H1 (cell line): ENCODE data around the gene NWD2. TPM values are rescaled to one million over a fixed set of nuclear protein-coding genes. Genes with fewer than 3 reads are reported as not detected.

ENCODE experiments used
- CTCF ChIA-PET: fragments of 300-600 bp; sonication (Branson Sonifier 250); formaldehyde crosslinking; loops from one replicate; lab custom pipeline; 2021; ENCODE audit not compliant: partially characterized antibody; lab: Charles Lee
- POLR2A ChIA-PET: fragments of 300-600 bp; sonication (Branson Sonifier 250); formaldehyde crosslinking; loops from one replicate; lab custom pipeline; 2021; ENCODE audit warnings: inconsistent platforms; ENCODE audit not compliant: partially characterized antibody; lab: Charles Lee
- DNase-seq, 2 experiments: peaks; one replicate each; pipeline versions ENCODE4 v3.0.0 to v3.0.0-alpha.2; 2010 to 2022; ENCODE audit warnings: low spot score in 2 of 2, low read depth in 1 of 2, mixed read lengths in 1 of 2
- FAIRE-seq: peaks from 2 replicates; lab custom pipeline; 2011; peaks lifted over from hg19 to GRCh38; lab: Jason Lieb, UNC
- H2AFZ ChIP-seq: 2 replicates; pipeline ENCODE4 v1.8.1; 2012; ENCODE audit warnings: low read length, inconsistent platforms
- H2AK5ac ChIP-seq: 2 replicates; pipeline ENCODE4 v1.6.1; 2013; ENCODE audit warnings: low read depth, low read length
- H2BK120ac ChIP-seq: replicated peaks from 2 replicates; pipeline ENCODE3; 2013; ENCODE audit warnings: low read depth, low read length, inconsistent platforms
- H2BK12ac ChIP-seq: 2 replicates; pipeline ENCODE4 v1.6.1; 2013; ENCODE audit warnings: low read depth, low read length
- H2BK15ac ChIP-seq: 2 replicates; pipeline ENCODE4 v1.6.1; 2013; ENCODE audit warnings: low read length
- H2BK20ac ChIP-seq: 2 replicates; pipeline ENCODE4 v1.6.1; 2013; ENCODE audit warnings: low read length
- H2BK5ac ChIP-seq: 2 replicates; pipeline ENCODE4 v1.6.1; 2013; ENCODE audit warnings: low read depth, low read length
- H3K14ac ChIP-seq: 2 replicates; pipeline ENCODE4 v1.6.1; 2013; ENCODE audit warnings: inconsistent platforms; ENCODE audit not compliant: insufficient read length
- H3K18ac ChIP-seq: 2 replicates; pipeline ENCODE4 v1.6.1; 2013; ENCODE audit warnings: low read length; ENCODE audit errors: extremely low read depth
- H3K23ac ChIP-seq: 2 replicates; pipeline ENCODE4 v1.6.1; 2013; ENCODE audit warnings: inconsistent platforms; ENCODE audit not compliant: insufficient read length
- H3K23me2 ChIP-seq: 2 replicates; pipeline ENCODE4 v1.6.1; 2013; ENCODE audit warnings: low read depth, low read length
- H3K27ac ChIP-seq: 2 replicates; pipeline ENCODE4 v1.6.1; 2011; ENCODE audit warnings: low read depth, low read length, inconsistent platforms
- H3K27me3 ChIP-seq, 4 experiments: replicated peaks in 1 of 4; 1 replicate in 1 of 4; 2 replicates in 3 of 4; pipeline versions ENCODE4 v1.6.1 to v1.8.1; 2011 to 2013; ENCODE audit warnings: low read length in 3 of 4, mild to moderate bottlenecking in 3 of 4, inconsistent platforms in 2 of 4, mixed read lengths in 2 of 4, moderate library complexity in 1 of 4; ENCODE audit not compliant: control insufficient read depth in 3 of 4, insufficient read depth in 3 of 4; ENCODE audit errors: extremely low read depth in 1 of 4
- H3K36me3 ChIP-seq, 4 experiments: 2 replicates each; pipeline versions ENCODE4 v1.6.1 to v1.8.1; 2011 to 2013; ENCODE audit warnings: mild to moderate bottlenecking in 4 of 4, low read length in 3 of 4, moderate library complexity in 2 of 4, control low read depth in 1 of 4, inconsistent platforms in 1 of 4; ENCODE audit not compliant: insufficient read depth in 4 of 4, control insufficient read depth in 2 of 4
- H3K4ac ChIP-seq: replicated peaks from 2 replicates; pipeline ENCODE3; 2013; ENCODE audit warnings: low read length, low read depth, mixed read lengths, inconsistent platforms; ENCODE audit not compliant: insufficient read length
- H3K4me1 ChIP-seq, 4 experiments: replicated peaks in 1 of 4; 1 replicate in 1 of 4; 2 replicates in 3 of 4; pipeline versions ENCODE4 v1.6.1 to v1.8.1; 2011 to 2013; ENCODE audit warnings: low read length in 3 of 4, inconsistent platforms in 2 of 4, mixed read lengths in 1 of 4; ENCODE audit not compliant: insufficient read depth in 4 of 4, control insufficient read depth in 3 of 4
- H3K4me2 ChIP-seq, 2 experiments: 2 replicates each; pipeline versions ENCODE4 v1.6.1 to v1.8.1; 2011 to 2013; ENCODE audit warnings: low read depth in 2 of 2, low read length in 2 of 2, control low read depth in 1 of 2, inconsistent platforms in 1 of 2, mild to moderate bottlenecking in 1 of 2; ENCODE audit not compliant: insufficient read depth in 1 of 2
- H3K4me3 ChIP-seq, 4 experiments: fragments of 200-600, 300-600 bp in 1 of 4; sonication (generic), shearing (Covaris generic), sonication (Bioruptor Twin) in 1 of 4; 2 replicates each; pipeline versions ENCODE4 v1.5.1 to v1.8.1; 2011 to 2016; ENCODE audit warnings: low read length in 4 of 4, low read depth in 3 of 4, control low read depth in 2 of 4, inconsistent platforms in 2 of 4, mild to moderate bottlenecking in 2 of 4, mixed read lengths in 1 of 4, moderate library complexity in 1 of 4; ENCODE audit not compliant: insufficient read depth in 2 of 4; ENCODE audit errors: extremely low read depth in 1 of 4
- H3K56ac ChIP-seq: replicated peaks from 2 replicates; pipeline ENCODE3; 2013; ENCODE audit warnings: low read depth, mild to moderate bottlenecking, mixed read lengths, low read length, inconsistent platforms; ENCODE audit not compliant: insufficient read length
- H3K79me1 ChIP-seq: 2 replicates; pipeline ENCODE4 v1.6.1; 2013; ENCODE audit warnings: low read depth, low read length, control low read depth
- H3K79me2 ChIP-seq, 2 experiments: 2 replicates each; pipeline versions ENCODE4 v1.6.1 to v1.8.1; 2012 to 2013; ENCODE audit warnings: low read length in 2 of 2, mild to moderate bottlenecking in 2 of 2, inconsistent platforms in 1 of 2; ENCODE audit not compliant: insufficient read depth in 2 of 2, control insufficient read depth in 1 of 2
- H3K9ac ChIP-seq, 4 experiments: replicated peaks in 1 of 4; 1 replicate in 1 of 4; 2 replicates in 3 of 4; pipeline versions ENCODE4 v1.6.1 to v1.8.1; 2011 to 2013; ENCODE audit warnings: low read depth in 3 of 4, low read length in 3 of 4, control low read depth in 2 of 4, mild to moderate bottlenecking in 2 of 4, moderate library complexity in 2 of 4, inconsistent platforms in 1 of 4; ENCODE audit errors: extremely low read depth in 1 of 4
- H3K9me3 ChIP-seq, 2 experiments: 2 replicates each; pipeline versions ENCODE4 v1.6.1 to v1.8.1; 2012 to 2013; ENCODE audit warnings: mild to moderate bottlenecking in 2 of 2, moderate library complexity in 2 of 2, control low read depth in 1 of 2, inconsistent platforms in 1 of 2, low read depth in 1 of 2, low read length in 1 of 2, mixed read lengths in 1 of 2; ENCODE audit not compliant: insufficient read depth in 2 of 2
- H4K20me1 ChIP-seq, 2 experiments: replicated peaks in 1 of 2; 2 replicates each; pipeline versions ENCODE3 to v1.8.1; 2011 to 2013; ENCODE audit warnings: inconsistent platforms in 2 of 2, low read length in 2 of 2, mild to moderate bottlenecking in 1 of 2; ENCODE audit not compliant: insufficient read depth in 2 of 2, control insufficient read depth in 1 of 2
- H4K5ac ChIP-seq: 2 replicates; pipeline ENCODE4 v1.6.1; 2013; ENCODE audit warnings: low read length, low read depth, mixed read lengths, inconsistent platforms; ENCODE audit not compliant: insufficient read length
- H4K8ac ChIP-seq: 2 replicates; pipeline ENCODE4 v1.8.0; 2013; ENCODE audit warnings: mild to moderate bottlenecking, moderate library complexity, low read length, inconsistent platforms; ENCODE audit not compliant: insufficient read depth; ENCODE audit errors: extremely low read depth
- H4K91ac ChIP-seq: replicated peaks from 2 replicates; pipeline ENCODE3; 2013; ENCODE audit warnings: low read length, mixed read lengths, inconsistent platforms; ENCODE audit not compliant: insufficient read length
- CEBPB ChIP-seq: IDR thresholded peaks from 2 replicates; pipeline ENCODE4 v1.6.1; 2012; ENCODE audit warnings: low read depth, low read length
- POLR2AphosphoS5 ChIP-seq: IDR thresholded peaks from 2 replicates; pipeline ENCODE4 v1.6.1; 2011; ENCODE audit warnings: low read depth, low read length
- RNF2 ChIP-seq: fragments of 200-900, 300-1000 bp; sonication (generic); IDR thresholded peaks from 2 replicates; pipeline ENCODE4 v1.7.1; 2016; ENCODE audit warnings: borderline replicate concordance, low read depth, mild to moderate bottlenecking, antibody characterized with exemption, low read length; ENCODE audit not compliant: poor library complexity, severe bottlenecking; ENCODE audit errors: missing control alignments
- SAP30 ChIP-seq: fragments of 300-600 bp; sonication (generic); IDR thresholded peaks from 2 replicates; pipeline ENCODE4 v1.7.1; 2012; ENCODE audit warnings: low read length, moderate library complexity, mild to moderate bottlenecking, inconsistent platforms; ENCODE audit not compliant: insufficient read depth, insufficient replicate concordance
- SP1 ChIP-seq: IDR thresholded peaks from 2 replicates; pipeline ENCODE4 v1.6.1; 2011; ENCODE audit warnings: low read depth, low read length
- SUZ12 ChIP-seq: fragments of 200-600 bp; sonication (generic); IDR thresholded peaks from 2 replicates; pipeline ENCODE4 v1.6.1; 2012; ENCODE audit warnings: mild to moderate bottlenecking, inconsistent platforms, low read length, moderate library complexity, mixed read lengths
- TEAD4 ChIP-seq: IDR thresholded peaks from 2 replicates; pipeline ENCODE4 v1.6.1; 2012; ENCODE audit warnings: low read depth, low read length, inconsistent platforms, mixed read lengths
- WGBS, 2 experiments: shearing (Covaris generic) in 1 of 2; methylation state at CpG; one replicate each; pipeline versions ENCODE4 v1.1.6 to v1.1.7; 2013 to 2015; ENCODE audit warnings: low lambda C conversion rate in 2 of 2, mixed read lengths in 2 of 2, inconsistent platforms in 1 of 2, low coverage in 1 of 2, missing lambda C conversion rate in 1 of 2; ENCODE audit not compliant: insufficient replicate concordance in 2 of 2, insufficient coverage in 1 of 2, insufficient read length in 1 of 2; ENCODE audit errors: extremely low coverage in 1 of 2, missing lambda C conversion rate in 1 of 2; 5-methylcytosine and 5-hydroxymethylcytosine counted together
- polyA plus RNA-seq, 7 experiments: library from polyadenylated mRNA; depleted of rRNA in 3 of 7; stranded (reverse) in 5 of 7; unstranded in 2 of 7; fragments of >200 nt in 5 of 7; fragments of 200-250 nt in 2 of 7; gene quantifications; 1 replicate in 5 of 7; 2 replicates in 1 of 7; 4 replicates in 1 of 7; pipeline versions ENCODE4 v1.2.1 to v1.2.3, GENCODE V29; 2011 to 2013; ENCODE audit warnings: missing spikeins in 2 of 7, mixed read lengths in 2 of 7
- total RNA-seq: library from RNA; stranded (reverse); fragmentation: NEBNext Ultra II Directional; extraction: Animal tissue kit (Norgen Biotek cat#: 25700); gene quantifications from 2 replicates; pipeline ENCODE4 v1.2.1, GENCODE V29; 2021

Gene NWD2
- total and polyA plus RNA-seq, 2 of the 8 experiments (the other 6 are each of a cell fraction or from before 2014, with no cell fraction given) = under 0.01 TPM; not detected in 1

DNA sequence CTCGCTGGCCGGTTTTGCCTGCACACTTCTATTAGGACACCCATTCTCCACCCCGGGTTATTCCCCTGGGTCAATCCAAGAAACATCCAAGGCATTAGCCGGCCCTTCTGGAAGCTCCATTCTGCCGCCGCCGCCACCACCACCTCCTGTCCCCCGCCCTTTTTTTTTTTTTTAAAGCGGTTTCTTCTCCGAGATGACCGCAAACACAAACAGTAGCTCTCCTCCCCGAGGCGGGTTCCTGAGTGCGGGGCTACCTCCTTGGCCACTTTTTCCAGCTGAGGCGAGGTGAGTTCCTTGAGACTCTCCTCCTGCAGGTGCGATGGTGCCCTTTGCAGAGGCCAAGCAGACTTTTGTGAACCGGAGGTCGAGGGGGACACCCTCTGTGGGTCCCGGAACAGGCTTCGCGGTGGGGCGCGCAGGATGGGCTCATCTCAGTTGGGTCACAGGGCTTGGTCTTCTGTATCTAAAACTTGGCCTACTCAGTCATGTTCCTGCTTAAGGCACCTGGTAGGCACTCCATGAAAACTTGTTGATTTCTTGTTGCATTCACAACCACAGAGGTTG, 930 bp downstream of the NWD2 start:
- Histone ChIP-seq H4K91ac (no peak overlapping the region), H3K18ac (no peak overlapping the region), H3K79me1 (no peaks in the 10 kb centered on the region), H3K9me3 (no peaks in the 10 kb centered on the region), H3K4me1 (peaks cover 0 to 6% (median 1%) of the 10 kb centered on the region in 4 experiments; a peak in 5 of 7 replicates), H2AK5ac (no peak overlapping the region), H3K36me3 (no peaks in the 10 kb centered on the region), H3K27ac (no peak overlapping the region), H4K20me1 (peaks cover 0 to 8% of the 10 kb centered on the region in 2 experiments), H3K23me2 (peaks cover 16% of the 10 kb centered on the region)
- no peak for DNase-seq
- CTCF ChIA-PET = interaction anchor here (0.6 to 2.5 kb wide), 14 partner anchors 14 to 321 kb away, joined by 3 to 12 read pairs (median 4); no protein-coding TSS in a partner anchor
- TF ChIP-seq CEBPB (no peak), RNF2 (peak; percentile 25), SAP30 (no peak), SUZ12 (peak; percentile 5; the same call in 1 of the 2 replicates), TEAD4 (no peak), POLR2AphosphoS5 (no peak), SP1 (no peak)
- TF ChIP-seq, all 59 proteins: peak for 2
- Histone ChIP-seq H4K5ac (no peak overlapping the region), H2AFZ (peak overlapping the region; percentile 34; the same call in 1 of the 2 replicates), H3K56ac (no peak overlapping the region), H3K9ac (no peak overlapping the region), H3K4me3 (peak overlapping the region; percentile 41 to 70 (median 52); a peak in 7 of 8 replicates), H3K4ac (no peak overlapping the region), H2BK15ac (no peak overlapping the region), H3K79me2 (no peaks in the 10 kb centered on the region), H3K27me3 (peaks cover 15 to 65% (median 56%) of the 10 kb centered on the region in 4 experiments), H2BK20ac (no peak overlapping the region), H3K23ac (no peak overlapping the region), H3K14ac (no peak overlapping the region), H3K4me2 (peak overlapping the region; percentile 88 to 97), H2BK5ac (no peak overlapping the region), H2BK12ac (no peak overlapping the region), H4K8ac (no peak overlapping the region), H2BK120ac (no peak overlapping the region)
- no peak for FAIRE-seq
- POLR2A ChIA-PET = no interaction called here
- 13% methylated on average over 19 of the region's 23 CpGs; no CpG with 5 or more reads in 1 of the 2 experiments for WGBS, 2 experiments
